Liver (tissue), 3 donors: ENCODE data around the gene CD14.

Source experiments
- EGR1 ChIP-seq, 2 donors: IDR thresholded peaks; 2 replicates each; pipeline ENCODE4 v1.6.1; 2016 to 2018; ENCODE audit warnings: antibody characterized with exemption in 2 of 2, low read depth in 2 of 2
- HNF4A ChIP-seq, 2 donors: conservative IDR thresholded peaks; 2 replicates each; pipeline ENCODE4 v1.6.1; 2016; ENCODE audit warnings: antibody characterized with exemption in 2 of 2, mild to moderate bottlenecking in 2 of 2
- YY1 ChIP-seq: IDR thresholded peaks from 2 replicates; pipeline ENCODE4 v1.6.1; 2016; ENCODE audit warnings: antibody characterized with exemption, mild to moderate bottlenecking
- TF ChIP-seq, protein P1 (sequence below): fragments of 150-350 bp; IDR thresholded peaks from 2 replicates; pipeline ENCODE4 v1.5.1; 2017; ENCODE audit warnings: improper control_type of control experiment, low read depth, low read length; ENCODE audit not compliant: missing input control
- donor health status: healthy.
- donor health status: healthy.

DNA sequence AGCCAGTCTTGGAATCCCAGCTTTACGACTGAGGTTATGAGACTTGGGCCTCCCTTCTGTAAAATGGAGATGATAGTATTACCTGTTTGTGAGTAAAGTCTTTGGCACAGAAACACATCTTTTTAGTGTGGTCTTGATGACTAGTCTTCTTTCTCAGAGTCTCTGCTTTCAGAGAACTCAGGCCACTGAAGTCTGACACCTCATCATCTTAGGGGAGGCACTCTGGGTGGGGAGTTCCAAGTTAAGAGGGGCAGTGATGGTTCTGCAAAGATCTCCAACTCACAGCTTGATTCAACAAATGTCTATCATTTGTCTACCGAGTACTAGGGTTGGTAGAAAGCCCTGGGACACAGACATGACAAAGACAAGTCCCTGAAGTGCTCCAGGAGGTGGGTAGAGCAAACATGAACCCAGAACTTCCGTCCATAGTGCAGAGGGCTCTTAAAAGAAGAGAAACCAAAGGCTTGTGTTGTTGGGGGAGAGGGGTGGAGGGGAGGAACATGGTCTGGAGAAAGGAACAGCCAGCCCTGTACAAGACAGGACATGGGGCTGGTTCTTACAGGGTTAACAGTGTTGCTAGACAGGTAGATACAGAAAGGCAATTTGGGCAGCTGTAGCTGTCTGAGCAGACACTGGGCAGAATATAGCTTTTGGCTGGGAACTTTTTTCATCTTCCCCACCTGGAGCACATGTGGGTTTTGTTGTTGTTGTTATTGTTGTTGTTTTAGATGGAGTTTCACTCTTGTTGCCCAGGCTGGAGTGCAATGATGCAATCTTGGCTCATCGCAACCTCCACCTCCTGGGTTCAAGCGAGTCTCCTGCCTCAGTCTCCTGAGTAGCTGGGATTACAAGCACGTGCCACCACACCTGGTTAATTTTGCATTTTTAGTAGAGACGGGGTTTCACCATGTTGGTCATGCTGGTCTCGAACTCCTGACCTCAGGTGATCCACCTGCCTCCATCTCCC is 2.6 kb upstream of the CD14 start:
- TF ChIP-seq, protein P1, sequence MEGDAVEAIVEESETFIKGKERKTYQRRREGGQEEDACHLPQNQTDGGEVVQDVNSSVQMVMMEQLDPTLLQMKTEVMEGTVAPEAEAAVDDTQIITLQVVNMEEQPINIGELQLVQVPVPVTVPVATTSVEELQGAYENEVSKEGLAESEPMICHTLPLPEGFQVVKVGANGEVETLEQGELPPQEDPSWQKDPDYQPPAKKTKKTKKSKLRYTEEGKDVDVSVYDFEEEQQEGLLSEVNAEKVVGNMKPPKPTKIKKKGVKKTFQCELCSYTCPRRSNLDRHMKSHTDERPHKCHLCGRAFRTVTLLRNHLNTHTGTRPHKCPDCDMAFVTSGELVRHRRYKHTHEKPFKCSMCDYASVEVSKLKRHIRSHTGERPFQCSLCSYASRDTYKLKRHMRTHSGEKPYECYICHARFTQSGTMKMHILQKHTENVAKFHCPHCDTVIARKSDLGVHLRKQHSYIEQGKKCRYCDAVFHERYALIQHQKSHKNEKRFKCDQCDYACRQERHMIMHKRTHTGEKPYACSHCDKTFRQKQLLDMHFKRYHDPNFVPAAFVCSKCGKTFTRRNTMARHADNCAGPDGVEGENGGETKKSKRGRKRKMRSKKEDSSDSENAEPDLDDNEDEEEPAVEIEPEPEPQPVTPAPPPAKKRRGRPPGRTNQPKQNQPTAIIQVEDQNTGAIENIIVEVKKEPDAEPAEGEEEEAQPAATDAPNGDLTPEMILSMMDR, result no peak
- TF ChIP-seq YY1 (no peak), HNF4A (conservative IDR thresholded peaks at IDR 0.05) (no peak), EGR1 (IDR thresholded peaks at IDR 0.05; ENCODE audit: low read depth in 2 of 2) (no peak)
